LNCaP clone FGC (cell line): ENCODE measurements around the gene SYT9.

ENCODE experiments used
- DNase-seq: peaks from one replicate; pipeline ENCODE4 v3.0.0-alpha.2; 2011; ENCODE audit warnings: low read depth
- H3K4me3 ChIP-seq: 2 replicates; pipeline ENCODE4 v1.5.1; 2011; ENCODE audit warnings: mild to moderate bottlenecking, low read depth, low read length, control low read depth
- TF ChIP-seq, protein P1 (sequence below): IDR thresholded peaks from 2 replicates; pipeline ENCODE4 v1.5.1; 2012; ENCODE audit warnings: mild to moderate bottlenecking; ENCODE audit not compliant: control insufficient read depth, insufficient read depth; ENCODE audit errors: extremely low read depth

The SYT9 gene

DNA sequence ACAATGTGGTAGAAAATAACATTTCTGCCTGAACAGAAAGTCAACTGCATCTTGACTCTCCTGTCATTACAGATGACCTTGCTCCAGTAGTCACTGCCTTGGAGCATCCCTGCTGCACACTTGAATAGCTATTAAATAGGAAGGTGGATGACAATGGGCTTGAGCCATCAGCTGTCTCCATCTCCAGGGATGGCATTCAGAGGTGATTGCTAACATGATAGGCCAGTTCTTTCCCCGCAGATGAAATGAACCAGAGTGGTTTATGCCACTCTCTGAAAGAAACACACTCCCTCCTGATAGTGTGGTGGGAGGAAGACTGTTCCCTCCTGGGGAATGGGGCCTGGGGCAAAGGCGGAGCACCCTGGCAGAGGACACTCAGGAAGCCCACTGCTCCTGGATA, 176.5 kb downstream of the SYT9 start:
- H3K4me3 ChIP-seq, result no peak overlapping the region
- TF ChIP-seq, protein P1, sequence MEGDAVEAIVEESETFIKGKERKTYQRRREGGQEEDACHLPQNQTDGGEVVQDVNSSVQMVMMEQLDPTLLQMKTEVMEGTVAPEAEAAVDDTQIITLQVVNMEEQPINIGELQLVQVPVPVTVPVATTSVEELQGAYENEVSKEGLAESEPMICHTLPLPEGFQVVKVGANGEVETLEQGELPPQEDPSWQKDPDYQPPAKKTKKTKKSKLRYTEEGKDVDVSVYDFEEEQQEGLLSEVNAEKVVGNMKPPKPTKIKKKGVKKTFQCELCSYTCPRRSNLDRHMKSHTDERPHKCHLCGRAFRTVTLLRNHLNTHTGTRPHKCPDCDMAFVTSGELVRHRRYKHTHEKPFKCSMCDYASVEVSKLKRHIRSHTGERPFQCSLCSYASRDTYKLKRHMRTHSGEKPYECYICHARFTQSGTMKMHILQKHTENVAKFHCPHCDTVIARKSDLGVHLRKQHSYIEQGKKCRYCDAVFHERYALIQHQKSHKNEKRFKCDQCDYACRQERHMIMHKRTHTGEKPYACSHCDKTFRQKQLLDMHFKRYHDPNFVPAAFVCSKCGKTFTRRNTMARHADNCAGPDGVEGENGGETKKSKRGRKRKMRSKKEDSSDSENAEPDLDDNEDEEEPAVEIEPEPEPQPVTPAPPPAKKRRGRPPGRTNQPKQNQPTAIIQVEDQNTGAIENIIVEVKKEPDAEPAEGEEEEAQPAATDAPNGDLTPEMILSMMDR, result no peak
- DNase-seq, result no peak

DNA sequence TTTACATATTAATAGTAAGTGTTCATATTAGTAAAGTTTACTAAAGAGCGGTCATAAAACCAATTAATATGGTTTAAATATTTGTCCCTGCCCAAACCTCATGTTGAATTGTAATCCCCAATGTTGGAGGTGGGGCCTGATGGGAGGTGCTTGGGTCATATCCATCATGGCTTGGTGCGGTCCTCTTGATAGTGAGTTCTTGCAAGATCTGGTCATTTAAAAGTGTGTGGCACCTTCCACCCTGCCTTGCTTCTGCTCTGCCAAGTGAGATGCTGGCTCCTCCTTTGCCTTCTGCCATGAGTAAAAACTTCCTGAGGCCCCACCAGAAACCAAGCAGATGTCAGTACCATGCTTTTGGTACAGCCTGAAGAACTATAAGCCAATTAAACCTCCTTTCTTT, 178.8 kb downstream of the SYT9 start:
- no peak for DNase-seq
- TF ChIP-seq, protein P1, result no peak
- H3K4me3 ChIP-seq, result no peak overlapping the region

DNA sequence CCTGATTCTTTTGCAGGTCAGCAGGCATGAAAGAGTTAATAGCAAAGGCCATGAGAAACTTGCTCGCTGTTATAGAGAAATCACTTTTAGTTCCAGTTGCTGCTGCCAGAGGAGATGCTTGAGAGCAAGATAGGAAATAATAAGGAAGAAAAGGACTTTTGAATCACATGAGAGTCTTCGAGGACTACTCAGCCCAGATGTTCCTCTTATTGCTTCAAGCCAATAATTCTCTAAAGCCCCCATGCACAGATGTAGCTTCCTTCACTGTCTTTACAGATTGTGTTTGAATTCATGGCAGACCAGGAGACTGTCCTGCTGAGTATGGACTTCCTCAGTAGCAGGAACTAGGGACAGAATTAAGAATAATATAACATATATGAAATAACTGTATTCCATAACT, 183.5 kb downstream of the SYT9 start:
- DNase-seq, result no peak
- TF ChIP-seq, protein P1, result no peak
- H3K4me3 ChIP-seq, result no peak overlapping the region

DNA sequence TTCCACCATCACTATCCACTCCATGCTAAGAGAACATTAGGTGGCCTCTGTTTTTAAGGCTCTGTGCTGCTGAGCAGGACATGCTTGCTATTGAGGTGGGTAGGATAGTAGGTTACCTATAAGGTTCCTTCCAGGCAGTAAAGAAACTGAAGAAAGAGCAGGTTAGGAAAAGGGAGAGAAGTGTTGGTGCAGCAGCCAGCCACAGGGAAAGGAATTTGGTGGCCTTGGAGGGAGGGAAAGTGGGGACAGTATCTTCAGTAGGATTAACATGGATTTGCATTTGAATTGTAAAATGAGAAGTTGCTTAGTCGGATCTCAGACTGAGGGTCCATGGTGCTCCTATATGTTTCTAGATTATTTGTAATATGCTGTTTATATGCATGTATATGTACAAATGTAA, 184.4 kb downstream of the SYT9 start:
- no peak overlapping the region for H3K4me3 ChIP-seq
- DNase-seq, result no peak
- TF ChIP-seq, protein P1, result no peak

DNA sequence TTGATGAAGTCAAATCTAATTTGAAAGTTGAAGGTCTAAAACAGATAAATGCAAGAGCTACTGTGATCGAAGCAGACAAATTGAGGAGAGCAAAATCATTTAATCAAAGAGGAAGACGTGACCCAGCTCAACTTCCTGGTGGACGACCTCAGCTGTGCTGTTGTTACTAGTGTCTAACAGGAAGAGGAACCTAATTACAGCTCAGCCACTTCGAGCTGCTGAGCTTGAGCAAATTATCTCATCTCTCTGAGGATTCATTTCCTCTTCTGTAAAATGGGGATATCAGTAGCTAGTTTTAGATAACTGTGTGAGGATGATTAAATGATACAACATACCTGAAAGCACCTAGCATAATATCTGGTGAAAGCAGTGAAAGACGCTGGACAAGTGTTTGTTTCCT, 185.0 kb downstream of the SYT9 start:
- TF ChIP-seq, protein P1, result no peak
- no peak overlapping the region for H3K4me3 ChIP-seq
- DNase-seq, result no peak

DNA sequence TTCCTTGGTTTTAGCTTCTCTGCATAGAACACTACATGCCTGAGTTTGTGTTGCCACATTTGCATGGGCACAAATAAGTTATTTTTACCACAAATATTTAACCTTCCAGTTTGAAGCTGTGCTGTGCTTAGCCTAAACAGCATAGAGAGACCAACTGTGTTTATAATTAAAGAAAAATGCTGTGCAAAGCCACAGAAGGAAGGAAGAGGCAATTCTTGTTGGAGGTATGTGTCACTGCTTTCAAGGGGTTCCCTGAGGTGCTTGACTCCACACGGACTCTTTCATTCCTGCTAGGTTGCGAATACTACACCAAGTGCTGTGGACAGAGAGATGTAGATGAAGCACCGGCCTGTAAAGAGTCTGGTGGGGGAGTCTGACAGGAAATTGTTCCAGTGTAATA, 186.0 kb downstream of the SYT9 start:
- no peak for DNase-seq
- TF ChIP-seq, protein P1, result no peak
- H3K4me3 ChIP-seq, result no peak overlapping the region

DNA sequence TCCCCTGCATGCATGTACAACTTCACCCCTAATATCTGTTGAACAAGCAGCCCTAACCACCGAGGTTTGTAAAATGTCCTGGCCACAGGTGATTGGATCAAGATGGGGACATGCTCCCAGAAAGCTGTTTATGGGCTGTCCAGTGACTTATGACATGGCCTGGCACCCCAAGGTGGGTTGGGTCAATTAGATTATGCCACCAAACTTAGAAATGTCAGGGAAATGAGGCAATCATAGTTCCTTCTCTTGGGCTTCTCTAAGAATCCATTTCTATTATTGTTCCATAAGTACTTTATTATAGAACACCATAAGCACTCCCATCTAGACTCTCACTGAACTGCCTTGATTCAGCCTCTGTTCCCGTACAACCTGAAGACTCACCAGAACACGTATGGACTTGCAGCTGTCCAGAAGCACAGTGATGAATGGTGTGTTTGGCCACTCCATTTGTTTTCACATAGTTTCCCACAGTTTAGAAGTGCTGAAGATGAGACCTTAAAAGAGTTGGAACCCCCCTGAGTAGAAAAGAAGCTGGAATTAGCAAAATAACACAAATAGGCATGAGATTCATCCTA, 188.1 kb downstream of the SYT9 start:
- DNase-seq, result no peak
- H3K4me3 ChIP-seq, result no peak overlapping the region
- TF ChIP-seq, protein P1, result no peak
